ENCODE data around the gene ACO1.
A peak's percentile ranks its signal among the peaks of the same experiment; 100 is the strongest.

The ACO1 gene

GRCh38 chr9:32360983-32361673, 23.3 kb upstream of the ACO1 start:
- DNase-seq (ENCODE audit: low read depth) = no peak
- no peak overlapping the region for H3K4me3 ChIP-seq (ENCODE audit: control insufficient read depth, low read depth, low read length)
- no peak for TF ChIP-seq CTCF (IDR thresholded peaks at IDR 0.05; ENCODE audit: control insufficient read depth, insufficient read depth, low read depth, low read length, missing control alignments)

- no peak for DNase-seq (ENCODE audit: low read depth)
- no peak for TF ChIP-seq CTCF (IDR thresholded peaks at IDR 0.05; ENCODE audit: control insufficient read depth, insufficient read depth, low read depth, low read length, missing control alignments)
- no peak overlapping the region for H3K4me3 ChIP-seq (ENCODE audit: control insufficient read depth, low read depth, low read length)
Measured at GRCh38 chr9:32371279-32371678, 13.2 kb upstream of the ACO1 start.

- DNase-seq (ENCODE audit: low read depth) = no peak
- H3K4me3 ChIP-seq (ENCODE audit: control insufficient read depth, low read depth, low read length) = no peak overlapping the region
- no peak for TF ChIP-seq CTCF (IDR thresholded peaks at IDR 0.05; ENCODE audit: control insufficient read depth, insufficient read depth, low read depth, low read length, missing control alignments)
Measured at GRCh38 chr9:32371679-32372078, 12.8 kb upstream of the ACO1 start.

- H3K4me3 ChIP-seq (ENCODE audit: control insufficient read depth, low read depth, low read length) = no peak overlapping the region
- no peak for DNase-seq (ENCODE audit: low read depth)
- no peak for TF ChIP-seq CTCF (IDR thresholded peaks at IDR 0.05; ENCODE audit: control insufficient read depth, insufficient read depth, low read depth, low read length, missing control alignments)
Measured at GRCh38 chr9:32376285-32376684, 8.2 kb upstream of the ACO1 start.

- peak; percentile 40 for DNase-seq (ENCODE audit: low read depth)
- peak; percentile 90 for TF ChIP-seq CTCF (IDR thresholded peaks at IDR 0.05; ENCODE audit: control insufficient read depth, insufficient read depth, low read depth, low read length, missing control alignments)
- H3K4me3 ChIP-seq (ENCODE audit: control insufficient read depth, low read depth, low read length) = no peak overlapping the region
Measured at GRCh38 chr9:32378496-32378895, 5.9 kb upstream of the ACO1 start.

GRCh38 chr9:32378993-32379729, 5.3 kb upstream of the ACO1 start:
- DNase-seq (ENCODE audit: low read depth) = peak; percentile 54
- H3K4me3 ChIP-seq (ENCODE audit: control insufficient read depth, low read depth, low read length) = no peak overlapping the region
- peak; percentile 80 for TF ChIP-seq CTCF (IDR thresholded peaks at IDR 0.05; ENCODE audit: control insufficient read depth, insufficient read depth, low read depth, low read length, missing control alignments)
